HCT116 (cell line): ENCODE results near the gene CAPZA3. TPM values are rescaled to one million over a fixed set of nuclear protein-coding genes. Genes with fewer than 3 reads are reported as not detected.

Source experiments
- ATAC-seq: fragments of 200-7000 bp; cut with Tn5 transposase; 2 replicates; pipeline ENCODE4 v1.9.1; 2020; ENCODE audit warnings: mild to moderate bottlenecking, moderate library complexity
- BruUV-seq: library from RNA; stranded (reverse); fragments of 400-500 nt; replicated peaks from 2 replicates; lab custom pipeline; 2021; lab: Mats Ljungman, UMichigan
- CTCF ChIA-PET: fragments of 300-600 bp; sonication (Branson Sonifier 250); formaldehyde crosslinking; loops from one replicate; lab custom pipeline; 2021; ENCODE audit warnings: antibody characterized with exemption; lab: Charles Lee
- POLR2A ChIA-PET: fragments of 300-600, 350-600 bp; sonication (Branson Sonifier 250); formaldehyde crosslinking; loops from one replicate; lab custom pipeline; 2021; ENCODE audit warnings: antibody characterized with exemption; lab: Charles Lee
- RAD21 ChIA-PET, 2 experiments: fragments of 300-600 bp; sonication (Branson Sonifier 250); formaldehyde crosslinking; loops; one replicate each; lab custom pipeline; 2023; ENCODE audit warnings: low total read pairs in 2 of 2; ENCODE audit not compliant: uncharacterized antibody in 2 of 2, unreplicated experiment in 2 of 2, low non-redundant PET in 1 of 2; lab: Charles Lee
- DNase-seq: peaks from one replicate; pipeline ENCODE4 v3.0.0-alpha.2; 2010; ENCODE audit warnings: low read depth, low spot score
- H2AFZ ChIP-seq: fragments of 200-600 bp; shearing (Covaris generic), sonication (generic); 2 replicates; pipeline ENCODE4 v1.6.1; 2017; ENCODE audit warnings: low read depth, mixed run types, mixed read lengths, antibody characterized with exemption, low read length; ENCODE audit not compliant: poor library complexity, severe bottlenecking
- H3K27ac ChIP-seq: 2 replicates; pipeline ENCODE4 v1.5.1; 2012; ENCODE audit warnings: low read depth, low read length
- H3K27me3 ChIP-seq: fragments of 200-600 bp; sonication (generic); 2 replicates; pipeline ENCODE4 v1.6.1; 2016; ENCODE audit warnings: mixed run types, low read length, mixed read lengths; ENCODE audit not compliant: insufficient read depth
- H3K36me3 ChIP-seq, 2 experiments: fragments of 200-500 bp in 1 of 2; fragments of 200-600 bp in 1 of 2; sonication (Bioruptor generic) in 1 of 2; sonication (generic) in 1 of 2; 2 replicates each; pipeline versions ENCODE4 v1.5.1 to v1.6.1; 2014 to 2016; ENCODE audit warnings: low read length in 2 of 2, inconsistent platforms in 1 of 2, mixed read lengths in 1 of 2, mixed run types in 1 of 2; ENCODE audit not compliant: insufficient read depth in 2 of 2, control insufficient read depth in 1 of 2
- H3K4me1 ChIP-seq, 2 experiments: fragments of 200-600 bp in 1 of 2; sonication (generic) in 1 of 2; 2 replicates each; pipeline versions ENCODE4 v1.5.1 to v1.6.1; 2012 to 2017; ENCODE audit warnings: low read length in 2 of 2, inconsistent platforms in 1 of 2, mild to moderate bottlenecking in 1 of 2, mixed read lengths in 1 of 2, mixed run types in 1 of 2, moderate library complexity in 1 of 2; ENCODE audit not compliant: insufficient read depth in 2 of 2, control insufficient read depth in 1 of 2
- H3K4me2 ChIP-seq: fragments of 200-600 bp; sonication (generic); 2 replicates; pipeline ENCODE4 v1.6.1; 2017; ENCODE audit warnings: mixed run types, low read length, mixed read lengths
- H3K4me3 ChIP-seq, 2 experiments: fragments of 200-600 bp in 1 of 2; sonication (generic) in 1 of 2; replicated peaks in 1 of 2; 2 replicates each; pipeline ENCODE4 v1.5.1; 2011 to 2016; ENCODE audit warnings: low read length in 2 of 2, control low read depth in 1 of 2, low read depth in 1 of 2, mild to moderate bottlenecking in 1 of 2, mixed read lengths in 1 of 2, mixed run types in 1 of 2
- H3K79me2 ChIP-seq: fragments of 200-600 bp; sonication (generic); 2 replicates; pipeline ENCODE4 v1.6.1; 2017; ENCODE audit warnings: mild to moderate bottlenecking, mixed run types, low read length, moderate library complexity, mixed read lengths; ENCODE audit not compliant: insufficient read depth
- H3K9ac ChIP-seq: fragments of 200-600 bp; sonication (generic); 2 replicates; pipeline ENCODE4 v1.6.1; 2016; ENCODE audit warnings: low read length, mixed read lengths
- H3K9me2 ChIP-seq: fragments of 200-600 bp; sonication (generic), shearing (Covaris generic); 2 replicates; pipeline ENCODE4 v1.6.1; 2017; ENCODE audit warnings: mixed run types, mild to moderate bottlenecking, moderate library complexity; ENCODE audit not compliant: insufficient read depth
- H3K9me3 ChIP-seq, 2 experiments: fragments of 200-500 bp in 1 of 2; fragments of 200-600 bp in 1 of 2; sonication (Bioruptor generic) in 1 of 2; sonication (generic) in 1 of 2; 2 replicates each; pipeline ENCODE4 v1.6.1; 2014 to 2017; ENCODE audit warnings: low read length in 2 of 2, mixed read lengths in 2 of 2, inconsistent platforms in 1 of 2, low read depth in 1 of 2, mild to moderate bottlenecking in 1 of 2, mixed run types in 1 of 2, moderate library complexity in 1 of 2; ENCODE audit not compliant: control insufficient read depth in 1 of 2, insufficient read depth in 1 of 2
- H4K20me1 ChIP-seq: fragments of 200-600 bp; sonication (generic), shearing (Covaris generic); 2 replicates; pipeline ENCODE4 v1.6.1; 2017; ENCODE audit warnings: mixed run types, mild to moderate bottlenecking, moderate library complexity; ENCODE audit not compliant: insufficient read depth
- CEBPB ChIP-seq: IDR thresholded peaks from 2 replicates; pipeline ENCODE4 v1.6.1; 2012; ENCODE audit warnings: low read depth
- EGR1 ChIP-seq: IDR thresholded peaks from 2 replicates; pipeline ENCODE4 v1.6.1; 2012; ENCODE audit warnings: low read depth
- SP1 ChIP-seq: IDR thresholded peaks from 2 replicates; pipeline ENCODE4 v1.6.1; 2012; ENCODE audit warnings: low read depth
- SRF ChIP-seq: IDR thresholded peaks from 2 replicates; pipeline ENCODE4 v1.6.1; 2012; ENCODE audit warnings: low read depth
- intact Hi-C: fragments of 100-400 bp; cut with micrococcal nuclease; formaldehyde crosslinking; loops from 2 replicates; pipeline ENCODE4 v1.10.0; 2022
- total RNA-seq: library from RNA; stranded (reverse); gene quantifications from one replicate; pipeline ENCODE4 v1.2.1, GENCODE V29; 2021; ENCODE audit not compliant: unreplicated experiment
- TF ChIP-seq, protein P1 (sequence below): IDR thresholded peaks from 2 replicates; pipeline ENCODE4 v1.6.1; 2011; ENCODE audit warnings: mild to moderate bottlenecking, low read length, moderate library complexity; ENCODE audit not compliant: insufficient replicate concordance; ENCODE audit errors: extremely low read depth
- TF ChIP-seq, protein P2 (sequence below), 3 experiments: fragments of 200-600 bp in 1 of 3; sonication (generic) in 1 of 3; IDR thresholded peaks in 2 of 3; conservative IDR thresholded peaks in 1 of 3; 2 replicates each; pipeline ENCODE4 v1.5.1; 2012 to 2017; ENCODE audit warnings: low read depth in 2 of 3, low read length in 2 of 3, antibody characterized with exemption in 1 of 3, borderline replicate concordance in 1 of 3, control low read depth in 1 of 3, mild to moderate bottlenecking in 1 of 3, mixed read lengths in 1 of 3, mixed run types in 1 of 3, moderate library complexity in 1 of 3; ENCODE audit not compliant: insufficient read depth in 1 of 3
- TF ChIP-seq, protein P3 (sequence below): IDR thresholded peaks from 2 replicates; pipeline ENCODE4 v1.6.1; 2012

Gene CAPZA3
- total RNA-seq, 1 experiment from 2014 or later, result not detected

GRCh38 chr12:18720690-18721089 is 17.2 kb upstream of the CAPZA3 start (continued):
- TF ChIP-seq, protein P1, sequence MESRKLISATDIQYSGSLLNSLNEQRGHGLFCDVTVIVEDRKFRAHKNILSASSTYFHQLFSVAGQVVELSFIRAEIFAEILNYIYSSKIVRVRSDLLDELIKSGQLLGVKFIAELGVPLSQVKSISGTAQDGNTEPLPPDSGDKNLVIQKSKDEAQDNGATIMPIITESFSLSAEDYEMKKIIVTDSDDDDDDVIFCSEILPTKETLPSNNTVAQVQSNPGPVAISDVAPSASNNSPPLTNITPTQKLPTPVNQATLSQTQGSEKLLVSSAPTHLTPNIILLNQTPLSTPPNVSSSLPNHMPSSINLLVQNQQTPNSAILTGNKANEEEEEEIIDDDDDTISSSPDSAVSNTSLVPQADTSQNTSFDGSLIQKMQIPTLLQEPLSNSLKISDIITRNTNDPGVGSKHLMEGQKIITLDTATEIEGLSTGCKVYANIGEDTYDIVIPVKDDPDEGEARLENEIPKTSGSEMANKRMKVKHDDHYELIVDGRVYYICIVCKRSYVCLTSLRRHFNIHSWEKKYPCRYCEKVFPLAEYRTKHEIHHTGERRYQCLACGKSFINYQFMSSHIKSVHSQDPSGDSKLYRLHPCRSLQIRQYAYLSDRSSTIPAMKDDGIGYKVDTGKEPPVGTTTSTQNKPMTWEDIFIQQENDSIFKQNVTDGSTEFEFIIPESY, result no peak
- TF ChIP-seq, protein P2, sequence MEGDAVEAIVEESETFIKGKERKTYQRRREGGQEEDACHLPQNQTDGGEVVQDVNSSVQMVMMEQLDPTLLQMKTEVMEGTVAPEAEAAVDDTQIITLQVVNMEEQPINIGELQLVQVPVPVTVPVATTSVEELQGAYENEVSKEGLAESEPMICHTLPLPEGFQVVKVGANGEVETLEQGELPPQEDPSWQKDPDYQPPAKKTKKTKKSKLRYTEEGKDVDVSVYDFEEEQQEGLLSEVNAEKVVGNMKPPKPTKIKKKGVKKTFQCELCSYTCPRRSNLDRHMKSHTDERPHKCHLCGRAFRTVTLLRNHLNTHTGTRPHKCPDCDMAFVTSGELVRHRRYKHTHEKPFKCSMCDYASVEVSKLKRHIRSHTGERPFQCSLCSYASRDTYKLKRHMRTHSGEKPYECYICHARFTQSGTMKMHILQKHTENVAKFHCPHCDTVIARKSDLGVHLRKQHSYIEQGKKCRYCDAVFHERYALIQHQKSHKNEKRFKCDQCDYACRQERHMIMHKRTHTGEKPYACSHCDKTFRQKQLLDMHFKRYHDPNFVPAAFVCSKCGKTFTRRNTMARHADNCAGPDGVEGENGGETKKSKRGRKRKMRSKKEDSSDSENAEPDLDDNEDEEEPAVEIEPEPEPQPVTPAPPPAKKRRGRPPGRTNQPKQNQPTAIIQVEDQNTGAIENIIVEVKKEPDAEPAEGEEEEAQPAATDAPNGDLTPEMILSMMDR (IDR thresholded peaks at IDR 0.05 in 2 of 3, conservative IDR thresholded peaks at IDR 0.05 in 1 of 3; ENCODE audit: borderline replicate concordance in 1 of 3, insufficient read depth in 1 of 3, low read depth in 2 of 3, low read length in 2 of 3), result no peak

- ChIA-PET RAD21 (no interaction called here), CTCF (no interaction called here), POLR2A (no interaction called here)
- no TSS peak for BruUV-seq
- H3K27me3 ChIP-seq, result no peaks in the 10 kb centered on the region
- no peaks in the 10 kb centered on the region for H3K9me3 ChIP-seq
- ATAC-seq (no peak), DNase-seq (no peak)
- TF ChIP-seq, protein P2 (IDR thresholded peaks at IDR 0.05 in 2 of 3, conservative IDR thresholded peaks at IDR 0.05 in 1 of 3; ENCODE audit: borderline replicate concordance in 1 of 3, insufficient read depth in 1 of 3, low read depth in 2 of 3, low read length in 2 of 3), result no peak
- no peak for TF ChIP-seq SP1
- TF ChIP-seq EGR1, result no peak
- no peak for TF ChIP-seq CEBPB
- TF ChIP-seq SRF, result no peak
- TF ChIP-seq, protein P3, sequence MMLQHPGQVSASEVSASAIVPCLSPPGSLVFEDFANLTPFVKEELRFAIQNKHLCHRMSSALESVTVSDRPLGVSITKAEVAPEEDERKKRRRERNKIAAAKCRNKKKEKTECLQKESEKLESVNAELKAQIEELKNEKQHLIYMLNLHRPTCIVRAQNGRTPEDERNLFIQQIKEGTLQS, result no peak
- no peaks in the 10 kb centered on the region for H3K79me2 ChIP-seq
- H4K20me1 ChIP-seq, result no peaks in the 10 kb centered on the region
- H3K9me2 ChIP-seq, result no peaks in the 10 kb centered on the region
- H3K4me1 ChIP-seq, result peaks cover 0 to 17% of the 10 kb centered on the region in 2 experiments; a peak in 2 of 4 replicates
- H3K9ac ChIP-seq, result no peak overlapping the region
- no peak overlapping the region for H3K4me3 ChIP-seq
- no peaks in the 10 kb centered on the region for H3K36me3 ChIP-seq
- no peak overlapping the region for H3K4me2 ChIP-seq
- intact Hi-C loops, result no loop called here
- H3K27ac ChIP-seq, result no peak overlapping the region
- H2AFZ ChIP-seq, result no peak overlapping the region
Observed at GRCh38 chr12:18721452-18721851, 16.5 kb upstream of the CAPZA3 start.
